Measurements from ENCODE around the gene TRIM29.

TRIM29 gene

DNA sequence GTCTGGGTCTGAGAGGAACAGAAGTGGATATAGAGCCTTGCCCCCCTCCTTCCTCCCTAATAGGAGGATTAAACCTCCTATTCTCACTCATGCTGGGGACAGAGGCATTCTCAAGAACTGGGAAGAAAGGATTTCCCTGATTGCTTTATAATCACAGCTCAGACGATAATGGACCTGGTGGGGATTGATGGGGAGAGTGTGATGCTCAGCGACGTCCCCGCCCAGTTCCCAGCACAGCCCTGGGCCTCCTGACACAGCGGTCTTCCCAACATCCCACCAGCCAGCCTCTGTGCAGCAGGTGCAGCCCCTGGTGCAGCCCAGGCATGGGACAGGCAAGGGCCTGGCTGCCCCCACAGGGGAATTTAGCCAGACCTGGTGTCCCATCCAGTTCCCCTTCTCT lies 28.4 kb downstream of the TRIM29 start:
- no peak for TF ChIP-seq BACH2 (CRISPR knock-in tag; IDR thresholded peaks at IDR 0.05; ENCODE audit: borderline replicate concordance)
- TF ChIP-seq ARNTL (CRISPR knock-in tag; IDR thresholded peaks at IDR 0.05; ENCODE audit: borderline replicate concordance, low read depth) = no peak
- TF ChIP-seq, protein P1, sequence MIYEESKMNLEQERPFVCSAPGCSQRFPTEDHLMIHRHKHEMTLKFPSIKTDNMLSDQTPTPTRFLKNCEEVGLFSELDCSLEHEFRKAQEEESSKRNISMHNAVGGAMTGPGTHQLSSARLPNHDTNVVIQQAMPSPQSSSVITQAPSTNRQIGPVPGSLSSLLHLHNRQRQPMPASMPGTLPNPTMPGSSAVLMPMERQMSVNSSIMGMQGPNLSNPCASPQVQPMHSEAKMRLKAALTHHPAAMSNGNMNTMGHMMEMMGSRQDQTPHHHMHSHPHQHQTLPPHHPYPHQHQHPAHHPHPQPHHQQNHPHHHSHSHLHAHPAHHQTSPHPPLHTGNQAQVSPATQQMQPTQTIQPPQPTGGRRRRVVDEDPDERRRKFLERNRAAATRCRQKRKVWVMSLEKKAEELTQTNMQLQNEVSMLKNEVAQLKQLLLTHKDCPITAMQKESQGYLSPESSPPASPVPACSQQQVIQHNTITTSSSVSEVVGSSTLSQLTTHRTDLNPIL (CRISPR knock-in tag; IDR thresholded peaks at IDR 0.05; ENCODE audit: low read depth) = no peak
- TF ChIP-seq PPARA (CRISPR knock-in tag; IDR thresholded peaks at IDR 0.05; ENCODE audit: borderline replicate concordance) = no peak
- no peak for ATAC-seq

DNA sequence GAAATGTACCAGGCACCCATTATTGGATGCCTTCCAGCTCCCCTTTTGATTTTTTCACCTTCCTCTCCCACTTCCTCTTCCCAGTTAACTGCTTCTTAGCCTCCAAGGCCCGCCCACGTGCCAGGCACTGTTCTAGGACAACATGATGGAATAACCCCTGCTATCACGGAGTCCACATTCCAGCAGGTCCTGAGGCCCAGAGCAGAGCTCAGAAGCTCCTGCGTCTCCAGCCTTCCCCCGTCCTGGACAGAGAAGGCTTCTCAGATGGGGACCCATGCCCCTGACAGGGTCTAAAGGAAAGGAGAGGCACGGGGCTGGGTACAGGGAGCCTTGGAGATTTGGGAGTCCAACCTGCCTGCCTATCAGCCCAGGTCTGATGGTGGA lies 29.1 kb downstream of the TRIM29 start:
- TF ChIP-seq ZFP30 (CRISPR knock-in tag; IDR thresholded peaks at IDR 0.05) (no peak), ZNF70 (CRISPR knock-in tag; IDR thresholded peaks at IDR 0.05) (no peak), SNAI2 (CRISPR knock-in tag; IDR thresholded peaks at IDR 0.05) (no peak), ZFP3 (CRISPR knock-in tag; IDR thresholded peaks at IDR 0.05) (no peak), ISL1 (CRISPR knock-in tag; IDR thresholded peaks at IDR 0.05) (no peak), ZNF565 (CRISPR knock-in tag; conservative IDR thresholded peaks at IDR 0.05; ENCODE audit: low read depth) (no peak), OSR1 (CRISPR knock-in tag; IDR thresholded peaks at IDR 0.05) (no peak), GLIS3 (CRISPR knock-in tag; IDR thresholded peaks at IDR 0.05) (no peak), RARB (CRISPR knock-in tag; IDR thresholded peaks at IDR 0.05) (no peak), ESRRG (CRISPR knock-in tag; IDR thresholded peaks at IDR 0.05) (no peak), ARNTL (CRISPR knock-in tag; IDR thresholded peaks at IDR 0.05; ENCODE audit: borderline replicate concordance, low read depth) (no peak), ZC3H10 (CRISPR knock-in tag; IDR thresholded peaks at IDR 0.05) (no peak), ZNF8 (CRISPR knock-in tag; IDR thresholded peaks at IDR 0.05) (no peak)
- TF ChIP-seq, protein P2, sequence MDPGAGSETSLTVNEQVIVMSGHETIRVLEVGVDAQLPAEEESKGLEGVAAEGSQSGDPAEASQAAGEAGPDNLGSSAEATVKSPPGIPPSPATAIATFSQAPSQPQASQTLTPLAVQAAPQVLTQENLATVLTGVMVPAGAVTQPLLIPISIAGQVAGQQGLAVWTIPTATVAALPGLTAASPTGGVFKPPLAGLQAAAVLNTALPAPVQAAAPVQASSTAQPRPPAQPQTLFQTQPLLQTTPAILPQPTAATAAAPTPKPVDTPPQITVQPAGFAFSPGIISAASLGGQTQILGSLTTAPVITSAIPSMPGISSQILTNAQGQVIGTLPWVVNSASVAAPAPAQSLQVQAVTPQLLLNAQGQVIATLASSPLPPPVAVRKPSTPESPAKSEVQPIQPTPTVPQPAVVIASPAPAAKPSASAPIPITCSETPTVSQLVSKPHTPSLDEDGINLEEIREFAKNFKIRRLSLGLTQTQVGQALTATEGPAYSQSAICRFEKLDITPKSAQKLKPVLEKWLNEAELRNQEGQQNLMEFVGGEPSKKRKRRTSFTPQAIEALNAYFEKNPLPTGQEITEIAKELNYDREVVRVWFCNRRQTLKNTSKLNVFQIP (CRISPR knock-in tag; IDR thresholded peaks at IDR 0.05; ENCODE audit: borderline replicate concordance, low read depth) = no peak
- TF ChIP-seq, protein P3, sequence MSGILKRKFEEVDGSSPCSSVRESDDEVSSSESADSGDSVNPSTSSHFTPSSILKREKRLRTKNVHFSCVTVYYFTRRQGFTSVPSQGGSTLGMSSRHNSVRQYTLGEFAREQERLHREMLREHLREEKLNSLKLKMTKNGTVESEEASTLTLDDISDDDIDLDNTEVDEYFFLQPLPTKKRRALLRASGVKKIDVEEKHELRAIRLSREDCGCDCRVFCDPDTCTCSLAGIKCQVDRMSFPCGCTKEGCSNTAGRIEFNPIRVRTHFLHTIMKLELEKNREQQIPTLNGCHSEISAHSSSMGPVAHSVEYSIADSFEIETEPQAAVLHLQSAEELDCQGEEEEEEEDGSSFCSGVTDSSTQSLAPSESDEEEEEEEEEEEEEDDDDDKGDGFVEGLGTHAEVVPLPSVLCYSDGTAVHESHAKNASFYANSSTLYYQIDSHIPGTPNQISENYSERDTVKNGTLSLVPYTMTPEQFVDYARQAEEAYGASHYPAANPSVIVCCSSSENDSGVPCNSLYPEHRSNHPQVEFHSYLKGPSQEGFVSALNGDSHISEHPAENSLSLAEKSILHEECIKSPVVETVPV (CRISPR knock-in tag; IDR thresholded peaks at IDR 0.05) = no peak
- TF ChIP-seq, protein P4, sequence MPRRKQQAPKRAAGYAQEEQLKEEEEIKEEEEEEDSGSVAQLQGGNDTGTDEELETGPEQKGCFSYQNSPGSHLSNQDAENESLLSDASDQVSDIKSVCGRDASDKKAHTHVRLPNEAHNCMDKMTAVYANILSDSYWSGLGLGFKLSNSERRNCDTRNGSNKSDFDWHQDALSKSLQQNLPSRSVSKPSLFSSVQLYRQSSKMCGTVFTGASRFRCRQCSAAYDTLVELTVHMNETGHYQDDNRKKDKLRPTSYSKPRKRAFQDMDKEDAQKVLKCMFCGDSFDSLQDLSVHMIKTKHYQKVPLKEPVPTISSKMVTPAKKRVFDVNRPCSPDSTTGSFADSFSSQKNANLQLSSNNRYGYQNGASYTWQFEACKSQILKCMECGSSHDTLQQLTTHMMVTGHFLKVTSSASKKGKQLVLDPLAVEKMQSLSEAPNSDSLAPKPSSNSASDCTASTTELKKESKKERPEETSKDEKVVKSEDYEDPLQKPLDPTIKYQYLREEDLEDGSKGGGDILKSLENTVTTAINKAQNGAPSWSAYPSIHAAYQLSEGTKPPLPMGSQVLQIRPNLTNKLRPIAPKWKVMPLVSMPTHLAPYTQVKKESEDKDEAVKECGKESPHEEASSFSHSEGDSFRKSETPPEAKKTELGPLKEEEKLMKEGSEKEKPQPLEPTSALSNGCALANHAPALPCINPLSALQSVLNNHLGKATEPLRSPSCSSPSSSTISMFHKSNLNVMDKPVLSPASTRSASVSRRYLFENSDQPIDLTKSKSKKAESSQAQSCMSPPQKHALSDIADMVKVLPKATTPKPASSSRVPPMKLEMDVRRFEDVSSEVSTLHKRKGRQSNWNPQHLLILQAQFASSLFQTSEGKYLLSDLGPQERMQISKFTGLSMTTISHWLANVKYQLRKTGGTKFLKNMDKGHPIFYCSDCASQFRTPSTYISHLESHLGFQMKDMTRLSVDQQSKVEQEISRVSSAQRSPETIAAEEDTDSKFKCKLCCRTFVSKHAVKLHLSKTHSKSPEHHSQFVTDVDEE (CRISPR knock-in tag; IDR thresholded peaks at IDR 0.05) = no peak
- TF ChIP-seq, protein P1 (CRISPR knock-in tag; IDR thresholded peaks at IDR 0.05; ENCODE audit: low read depth) = no peak
- no peak for ATAC-seq

DNA sequence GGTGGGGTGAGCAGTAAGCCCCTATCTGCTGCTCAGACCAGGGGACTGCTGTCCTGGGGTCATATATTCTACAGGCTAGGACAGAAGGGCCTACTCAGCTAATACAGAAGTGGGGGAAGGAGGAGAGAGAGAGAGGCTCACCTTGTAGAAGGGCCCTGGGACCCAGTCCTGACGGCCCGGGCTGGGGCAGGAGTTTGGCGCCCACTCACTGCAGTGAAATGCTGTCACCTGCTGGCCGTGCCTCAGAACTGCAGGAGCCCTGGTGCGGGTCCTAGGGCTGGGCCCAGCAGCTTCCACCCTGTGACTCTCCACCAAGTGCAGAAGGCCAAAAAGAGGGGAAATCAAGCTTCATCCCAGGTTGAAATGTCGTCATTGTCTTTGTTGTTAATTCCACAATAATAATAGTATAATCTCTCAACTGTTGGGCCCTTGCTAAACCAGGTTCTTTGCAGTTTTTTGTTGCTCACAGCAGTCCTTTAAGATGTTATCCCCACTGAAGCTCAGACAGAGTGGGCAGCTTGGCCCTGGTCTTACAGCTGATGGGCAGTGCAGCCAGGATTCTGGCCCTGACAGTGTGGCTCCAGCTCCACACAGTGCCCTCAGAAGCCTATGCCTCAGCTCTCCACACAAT lies 29.6 kb downstream of the TRIM29 start:
- ATAC-seq = peak; percentile 96
- TF ChIP-seq, protein P4 (CRISPR knock-in tag; IDR thresholded peaks at IDR 0.05) = no peak
- TF ChIP-seq ZFP30 (CRISPR knock-in tag; IDR thresholded peaks at IDR 0.05) (no peak), ZNF565 (CRISPR knock-in tag; conservative IDR thresholded peaks at IDR 0.05; ENCODE audit: low read depth) (no peak), ESRRG (CRISPR knock-in tag; IDR thresholded peaks at IDR 0.05) (no peak), ARNTL (CRISPR knock-in tag; IDR thresholded peaks at IDR 0.05; ENCODE audit: borderline replicate concordance, low read depth) (no peak), SNAI2 (CRISPR knock-in tag; IDR thresholded peaks at IDR 0.05) (no peak), OSR1 (CRISPR knock-in tag; IDR thresholded peaks at IDR 0.05) (no peak), ZFP3 (CRISPR knock-in tag; IDR thresholded peaks at IDR 0.05) (no peak), GLIS3 (CRISPR knock-in tag; IDR thresholded peaks at IDR 0.05) (no peak), ZC3H10 (CRISPR knock-in tag; IDR thresholded peaks at IDR 0.05) (no peak), CSDC2 (CRISPR knock-in tag; IDR thresholded peaks at IDR 0.05) (no peak), TCF4 (CRISPR knock-in tag; IDR thresholded peaks at IDR 0.05; ENCODE audit: borderline replicate concordance) (no peak), PPARA (CRISPR knock-in tag; IDR thresholded peaks at IDR 0.05; ENCODE audit: borderline replicate concordance) (no peak)
- TF ChIP-seq, protein P3 (CRISPR knock-in tag; IDR thresholded peaks at IDR 0.05) = no peak
- TF ChIP-seq, protein P2 (CRISPR knock-in tag; IDR thresholded peaks at IDR 0.05; ENCODE audit: borderline replicate concordance, low read depth) = no peak

All from SK-N-SH treated with all-trans-retinoic acid at 6 μM for 48 hours (cell line).